Stimulated activated CD8-positive, alpha-beta memory T cell treated with anti-CD3 and anti-CD28 coated beads, Interleukin-2, amount 100 ng/mL, for 1 hour (primary cell): ENCODE data around the gene CRACR2B.

Experiments used
- DNase-seq, 2 donors: peaks; one replicate each; pipeline ENCODE4 v3.0.0-alpha.2; 2020; ENCODE audit warnings: low read depth in 2 of 2

CRACR2B gene

DNA sequence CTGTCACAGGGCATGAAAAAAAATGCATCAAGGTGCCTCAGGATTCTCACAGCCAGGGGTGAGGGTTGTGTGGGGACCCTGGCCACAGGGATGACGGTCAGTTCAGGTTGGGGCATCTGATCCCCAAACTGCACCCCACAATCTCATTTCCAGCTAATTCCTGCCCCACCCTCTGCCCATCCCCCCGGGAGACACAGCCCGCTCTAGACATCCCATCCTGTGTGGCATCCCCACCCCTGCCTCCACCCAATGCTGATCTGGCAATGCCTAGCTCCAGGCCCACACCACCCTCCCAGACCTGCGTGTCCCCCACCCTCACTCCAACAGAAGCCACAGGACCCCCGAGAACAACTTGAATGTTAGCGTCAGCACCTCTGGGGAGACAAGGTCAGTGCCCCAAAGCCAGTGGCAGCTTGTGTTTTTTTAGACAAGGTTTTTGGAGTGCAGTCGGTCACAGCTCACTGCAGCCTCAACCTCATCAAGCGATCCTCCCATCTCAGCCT lies 40.2 kb downstream of the CRACR2B start:
- no peak for DNase-seq

- DNase-seq: no peak
These were observed 40.7 kb downstream of the CRACR2B start for GRCh38 chr11:868394-868793.

GRCh38 chr11:868802-869201 lies 41.1 kb downstream of the CRACR2B start:
- DNase-seq: no peak

- no peak for DNase-seq
These were observed 41.8 kb downstream of the CRACR2B start for GRCh38 chr11:869399-870126.

DNA sequence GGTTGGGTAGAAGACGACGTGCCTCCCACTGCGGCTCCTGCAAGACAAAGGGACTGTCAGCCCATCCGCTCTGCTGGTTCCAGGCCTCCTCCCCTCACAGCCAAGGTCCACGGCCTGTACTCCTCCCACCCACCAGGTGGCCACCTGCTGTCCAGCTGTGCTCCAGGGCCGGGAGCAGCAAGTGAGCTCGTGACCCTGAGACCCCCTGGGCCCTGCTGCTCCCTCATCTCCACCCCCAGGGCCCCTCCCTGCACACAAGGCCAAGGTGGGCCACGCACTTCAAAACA lies 42.4 kb downstream of the CRACR2B start:
- DNase-seq: no peak

DNA sequence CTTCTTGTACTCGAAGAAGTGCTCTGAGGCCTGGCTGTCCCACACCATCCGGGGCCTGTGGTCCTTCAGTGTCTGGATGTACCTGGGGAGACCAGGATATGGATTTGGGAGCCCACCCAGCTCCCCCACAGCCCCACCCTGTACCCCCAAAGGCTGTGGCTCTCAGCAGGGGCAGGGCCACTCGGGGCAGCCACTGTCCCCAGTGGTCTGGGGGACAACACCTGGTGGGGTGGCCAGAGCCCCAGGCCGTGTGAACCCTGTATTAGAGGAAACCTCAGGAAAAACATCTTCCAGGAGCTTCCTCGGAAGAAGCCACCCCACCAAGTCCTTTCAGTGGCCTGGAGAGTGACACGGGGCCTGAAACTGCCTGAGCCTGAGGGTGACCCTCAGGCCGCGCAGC lies 42.7 kb downstream of the CRACR2B start:
- DNase-seq: no peak

DNA sequence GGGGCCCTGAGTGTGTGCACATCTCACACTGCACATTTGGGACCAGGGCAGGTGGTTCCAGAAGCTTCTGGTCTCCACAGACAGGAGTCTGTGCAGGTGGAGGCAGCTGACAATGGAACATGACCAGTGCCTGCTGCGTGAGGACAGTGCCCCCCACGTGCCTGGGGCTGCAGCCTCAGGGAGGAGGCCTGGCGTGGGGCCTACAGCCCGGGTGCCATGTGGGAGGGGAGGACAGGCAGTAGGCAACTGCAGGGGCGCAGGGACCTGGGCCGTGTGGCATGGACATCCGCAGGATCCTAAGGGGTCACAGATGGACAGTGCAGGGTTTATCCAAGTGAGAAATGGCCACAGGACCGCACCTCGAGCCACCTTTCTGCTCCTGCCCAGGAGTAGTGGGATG lies 43.8 kb downstream of the CRACR2B start:
- no peak for DNase-seq

DNA sequence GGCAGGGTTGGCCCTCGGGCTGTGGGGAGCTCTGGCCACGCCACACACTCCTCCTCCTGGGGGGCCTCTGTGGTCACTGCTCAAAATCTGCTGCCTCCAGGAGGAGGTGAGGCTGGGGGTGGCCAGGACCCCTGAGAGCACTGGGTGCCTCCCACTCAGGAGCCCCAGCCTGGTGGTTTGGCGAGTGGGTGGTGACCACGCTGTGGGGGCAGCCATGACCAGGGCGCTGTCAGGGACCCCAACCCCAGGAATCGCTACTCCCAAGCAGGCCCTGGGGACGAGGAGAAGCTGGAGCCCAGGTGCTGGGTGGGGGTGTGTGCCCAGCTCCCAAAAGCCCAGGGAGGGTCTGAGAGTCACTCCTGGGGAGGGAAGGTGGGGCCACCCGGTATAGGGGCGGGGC lies 45.1 kb downstream of the CRACR2B start:
- no peak for DNase-seq

DNA sequence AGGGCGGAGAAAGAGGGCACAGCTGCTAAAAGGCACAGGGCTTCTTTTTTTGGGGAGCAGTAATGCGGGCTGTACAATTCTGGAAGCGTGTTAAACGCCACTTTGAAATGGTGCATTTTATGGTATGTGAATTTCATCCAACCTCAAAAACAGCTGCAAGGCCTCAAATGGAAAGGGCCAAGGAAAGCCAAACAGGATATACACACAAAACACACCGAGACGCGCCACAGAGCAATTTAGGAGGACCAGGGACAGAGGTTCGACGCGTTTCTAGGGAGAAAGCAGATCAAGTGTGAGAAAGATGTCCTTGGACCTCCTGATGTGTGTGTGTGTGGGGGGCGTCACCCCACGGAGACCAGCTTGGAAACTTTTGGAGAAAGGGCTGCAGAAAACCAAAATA lies 46.0 kb downstream of the CRACR2B start:
- no peak for DNase-seq

GRCh38 chr11:875203-875602 lies 47.5 kb downstream of the CRACR2B start:
- no peak for DNase-seq

DNA sequence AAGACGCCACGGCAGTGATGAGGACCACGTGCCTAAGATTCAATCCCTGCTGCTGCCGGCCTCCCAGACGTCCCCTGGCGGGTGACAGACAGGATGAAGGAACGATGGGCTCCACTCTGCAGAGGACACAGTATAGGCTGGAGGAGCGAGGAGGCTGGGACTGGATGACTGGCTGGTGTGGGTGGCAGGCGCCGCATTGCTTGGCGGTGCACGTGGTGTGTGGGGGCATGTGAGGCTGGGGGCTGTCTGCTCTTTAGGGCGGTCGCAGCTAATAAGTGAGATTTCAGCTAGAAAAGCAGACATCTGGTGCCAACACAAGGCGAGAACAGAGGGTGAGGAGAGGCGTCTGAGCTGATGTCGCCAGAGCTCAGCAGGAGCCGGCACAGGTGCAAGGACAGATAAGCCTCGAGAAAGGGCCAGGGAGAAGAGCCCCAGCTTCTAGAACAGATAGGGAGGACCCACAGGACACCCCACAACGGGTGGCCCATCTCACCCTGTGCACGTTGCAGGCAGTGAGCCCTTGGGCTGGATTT lies 48.1 kb downstream of the CRACR2B start:
- no peak for DNase-seq

GRCh38 chr11:876545-876944 lies 48.8 kb downstream of the CRACR2B start:
- DNase-seq: no peak

- DNase-seq: no peak
These were observed 49.8 kb downstream of the CRACR2B start for GRCh38 chr11:877565-877964.

- DNase-seq: no peak
These were observed 52.7 kb downstream of the CRACR2B start for GRCh38 chr11:880447-880846.
